Activated CD8-positive, alpha-beta memory T cell treated with anti-CD3 and anti-CD28 coated beads for 36 hours (primary cell): ENCODE data around the gene MDK. TPM values are rescaled to one million over a fixed set of nuclear protein-coding genes. Genes with fewer than 3 reads are reported as not detected.

ENCODE experiments used
- CTCF ChIA-PET: fragments of 350-600 bp; sonication (Branson Sonifier 250); formaldehyde crosslinking; loops from one replicate; lab custom pipeline; 2021; ENCODE audit warnings: antibody characterized with exemption; lab: Charles Lee
- POLR2A ChIA-PET: fragments of 350-600 bp; sonication (Branson Sonifier 250); formaldehyde crosslinking; loops from one replicate; lab custom pipeline; 2021; ENCODE audit warnings: antibody characterized with exemption; lab: Charles Lee
- total RNA-seq, 2 experiments: library from RNA; stranded (reverse); gene quantifications; one replicate each; pipeline ENCODE4 v1.2.3, GENCODE V29; 2021

Gene MDK
- total RNA-seq, 2 experiments from 2014 or later, result 0.90 to 1.6 TPM

DNA sequence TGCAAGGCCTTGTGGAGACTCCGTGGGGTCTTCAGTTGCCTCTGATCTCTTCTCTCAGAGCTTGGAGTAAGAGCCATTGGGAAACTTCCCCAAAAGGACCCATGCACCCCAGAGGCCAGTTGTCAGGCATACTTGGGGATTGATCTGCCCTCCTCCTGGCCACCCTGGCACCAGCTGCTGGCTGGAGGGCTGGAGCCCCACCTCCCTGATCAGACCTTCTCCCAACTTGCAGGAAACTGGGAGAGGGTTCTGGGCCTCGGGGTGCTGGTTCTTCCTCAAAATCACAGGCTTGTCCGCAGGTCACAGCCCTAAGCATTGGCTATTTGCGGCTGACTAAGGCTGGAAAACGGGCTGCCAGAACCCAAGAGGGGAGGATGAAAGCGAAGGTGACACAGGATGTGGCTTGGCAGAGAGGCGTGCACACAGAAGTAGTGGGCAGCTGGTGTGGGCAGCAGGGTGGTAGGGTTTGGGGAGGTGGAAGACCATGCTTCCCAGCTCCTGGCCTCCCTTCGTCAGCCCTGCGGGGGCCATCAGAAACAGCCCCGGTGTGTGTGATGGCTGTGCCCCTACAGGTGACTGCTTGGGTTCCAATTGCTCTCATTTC, 35.5 kb upstream of the MDK start:
- ChIA-PET CTCF (interaction anchor here (0.6 to 1.2 kb wide), 4 partner anchors 13 to 106 kb away, joined by 3 to 5 read pairs (median 4); no protein-coding TSS in a partner anchor), POLR2A (interaction anchor here (1.2 kb wide), 1 partner anchor 15 kb away, joined by 5 read pairs; no protein-coding TSS in a partner anchor)

DNA sequence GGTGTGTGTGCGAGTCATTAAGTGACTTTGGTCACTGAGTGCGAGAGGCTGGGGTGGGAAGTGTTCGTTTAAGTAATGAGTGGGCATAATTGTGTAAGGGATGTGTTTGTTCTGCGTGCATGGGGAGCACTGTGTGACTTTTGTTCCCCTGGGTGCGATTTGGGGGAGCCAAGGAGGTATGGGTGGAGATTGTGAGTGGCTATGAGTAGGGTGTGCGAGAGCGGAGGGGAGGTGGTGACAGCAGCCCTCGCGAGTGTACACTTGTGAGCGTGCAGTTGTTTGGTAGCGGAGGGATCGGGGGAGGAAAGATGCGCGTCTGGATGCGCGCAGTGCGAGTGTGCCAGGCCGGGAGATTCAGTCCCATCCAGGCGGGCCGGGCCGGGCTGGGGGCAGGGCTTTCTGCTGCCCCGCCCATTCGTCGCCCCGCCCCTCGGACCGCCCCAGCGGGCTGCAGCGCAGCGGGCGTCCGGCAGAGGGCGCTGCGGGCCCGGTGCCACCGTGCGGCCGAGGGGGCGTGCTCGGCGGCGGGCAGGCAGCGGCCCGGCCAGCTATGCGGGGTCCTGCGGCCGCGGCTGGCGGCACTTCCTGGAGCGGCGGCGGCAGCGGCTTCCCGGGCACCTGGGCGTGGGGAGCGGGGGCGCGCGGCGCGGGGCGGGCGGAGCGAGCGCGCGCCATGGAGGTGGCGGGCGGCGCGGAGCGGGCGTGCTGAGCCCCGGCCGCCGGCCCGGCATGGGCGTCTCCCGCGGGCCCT, 34.4 kb upstream of the MDK start, which contains the start of gene DGKZ:
Gene DGKZ (plus strand): TSS at position 578 of the 751 bp plus-strand sequence. CDS start 197 bp downstream, outside the sequence.
- ChIA-PET POLR2A (interaction anchor here (1.5 kb wide), 1 partner anchor 104 kb away, joined by 5 read pairs; no protein-coding TSS in a partner anchor), CTCF (interaction anchor here (0.5 to 10.8 kb wide), 9 partner anchors 14 to 184 kb away, joined by 3 to 207 read pairs (median 4); partner anchors contain the start of gene CHRM4)

DNA sequence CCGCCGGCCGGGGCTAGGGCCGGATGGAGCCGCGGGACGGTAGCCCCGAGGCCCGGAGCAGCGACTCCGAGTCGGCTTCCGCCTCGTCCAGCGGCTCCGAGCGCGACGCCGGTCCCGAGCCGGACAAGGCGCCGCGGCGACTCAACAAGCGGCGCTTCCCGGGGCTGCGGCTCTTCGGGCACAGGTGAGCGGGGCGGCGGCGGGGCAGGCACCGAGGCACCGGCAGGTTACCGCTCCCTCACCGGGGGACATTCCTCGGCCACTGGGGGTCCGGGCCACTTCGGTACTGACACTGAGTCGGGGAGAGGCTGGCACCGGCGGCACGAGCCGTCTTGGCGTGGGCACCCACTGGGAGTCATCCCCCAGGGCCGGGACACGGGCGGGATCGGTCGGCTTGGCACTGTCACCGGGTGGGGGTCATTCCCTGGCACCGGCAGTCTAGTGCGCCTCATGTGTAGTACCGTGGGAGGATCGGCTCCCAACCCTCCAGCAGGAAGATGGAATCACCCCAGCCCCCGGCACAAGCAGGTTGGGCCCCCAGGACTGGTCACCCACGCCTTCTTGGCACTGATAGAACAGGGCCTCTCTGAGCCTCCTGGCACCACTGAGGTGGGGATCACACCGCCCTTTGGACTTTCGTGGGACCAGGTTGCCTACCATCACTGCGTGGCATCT, 33.7 kb upstream of the MDK start:
- ChIA-PET POLR2A (interaction anchor here (1.2 to 1.5 kb wide), 2 partner anchors 11 to 104 kb away, joined by 3 to 5 read pairs; no protein-coding TSS in a partner anchor), CTCF (interaction anchor here (0.5 to 10.8 kb wide), 9 partner anchors 10 to 184 kb away, joined by 3 to 207 read pairs (median 4); partner anchors contain the start of gene CHRM4)

DNA sequence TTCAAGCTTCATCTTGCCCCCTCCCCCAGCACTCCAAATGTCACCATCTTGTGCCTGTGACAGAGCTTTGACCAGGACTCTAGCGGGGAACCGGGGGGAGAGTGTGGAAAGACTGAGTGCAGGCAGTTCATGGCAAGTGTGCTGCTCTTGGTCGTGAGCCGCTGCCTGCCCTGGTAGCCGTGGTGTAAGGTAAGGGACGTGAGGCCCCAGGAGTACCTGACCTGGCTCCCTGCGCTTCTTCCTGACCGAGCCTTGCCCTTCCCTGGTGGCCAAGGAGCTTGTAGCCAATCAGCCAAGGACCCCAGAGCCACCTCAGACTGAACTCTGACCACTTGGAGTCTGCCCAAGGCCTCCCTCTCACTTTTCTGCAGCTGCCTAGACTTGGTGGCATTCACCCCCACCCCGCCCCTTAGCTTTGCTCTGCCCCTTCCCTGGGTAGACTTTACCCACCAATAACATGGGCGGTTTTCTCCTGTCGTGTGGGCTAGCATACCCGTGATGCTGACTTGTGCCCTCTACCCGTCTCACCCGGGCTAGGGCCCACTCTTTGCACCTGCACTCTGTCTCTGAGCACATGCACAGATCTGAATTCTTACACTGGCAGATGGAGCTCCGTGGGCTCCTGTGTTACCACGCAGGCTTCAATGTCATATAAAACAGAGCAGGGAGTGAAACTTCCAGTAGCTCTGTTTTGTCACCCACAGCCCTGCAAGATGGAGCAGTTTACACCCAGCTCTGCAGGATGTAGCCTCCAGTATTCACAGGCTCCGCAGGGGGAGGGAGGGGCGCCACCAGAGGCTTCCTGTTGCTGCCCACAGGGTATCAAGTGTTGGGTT, 32.7 kb upstream of the MDK start:
- CTCF ChIA-PET, result interaction anchor here (0.9 to 10.8 kb wide), 6 partner anchors 9 to 105 kb away, joined by 4 to 207 read pairs (median 6); partner anchors contain the start of gene CHRM4
- POLR2A ChIA-PET, result interaction anchor here (0.9 to 1.5 kb wide), 3 partner anchors 10 to 105 kb away, joined by 3 to 5 read pairs (median 4); no protein-coding TSS in a partner anchor

DNA sequence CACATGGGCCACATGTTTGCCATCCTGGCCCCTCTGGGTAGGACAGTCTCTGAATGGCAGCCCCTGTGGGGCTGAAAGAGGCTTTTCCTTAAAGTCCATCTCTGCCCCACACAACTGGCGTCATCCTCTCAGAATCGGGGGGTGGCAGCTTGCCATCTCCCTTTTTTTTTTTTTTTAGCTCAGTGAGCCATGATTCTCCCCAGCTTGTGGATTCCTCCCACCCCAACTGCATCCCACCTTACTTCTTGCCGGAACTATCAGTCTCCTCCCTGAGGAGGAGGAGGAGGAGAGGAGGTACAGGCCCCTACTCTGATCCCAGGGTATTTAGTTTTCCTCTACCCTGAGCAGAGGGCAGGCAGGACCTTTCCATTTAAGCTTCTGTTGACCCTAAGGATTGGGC, 30.8 kb upstream of the MDK start:
- CTCF ChIA-PET, result interaction anchor here (0.8 to 10.8 kb wide), 5 partner anchors 14 to 113 kb away, joined by 3 to 207 read pairs (median 6); no protein-coding TSS in a partner anchor

DNA sequence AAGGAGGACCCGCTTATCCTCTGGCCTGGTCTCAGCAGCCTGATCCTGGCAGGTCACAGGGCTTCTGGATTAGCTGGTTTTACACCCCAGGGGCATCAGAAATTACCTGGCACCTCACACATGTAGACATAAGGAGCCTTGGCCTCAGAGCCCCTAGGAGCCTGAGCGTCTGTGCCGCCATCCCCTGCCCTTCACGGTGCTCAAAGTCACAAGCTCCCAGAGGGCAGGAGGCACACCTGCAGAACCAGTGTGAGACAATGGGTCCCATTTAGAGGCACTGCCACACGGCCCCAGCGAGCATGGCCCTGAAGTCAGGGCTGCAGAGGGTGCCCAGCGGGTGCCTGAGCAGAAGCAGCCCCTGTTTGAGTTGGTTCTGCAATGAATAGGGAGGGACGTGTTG, 30.3 kb upstream of the MDK start:
- CTCF ChIA-PET, result interaction anchor here (1.4 to 10.8 kb wide), 4 partner anchors 14 to 114 kb away, joined by 4 to 207 read pairs (median 10); no protein-coding TSS in a partner anchor
- POLR2A ChIA-PET, result interaction anchor here (1.1 kb wide), 1 partner anchor 10 kb away, joined by 8 read pairs; no protein-coding TSS in a partner anchor

More for the DNA sequence above, 30.8 kb upstream of the MDK start:
- POLR2A ChIA-PET, result no interaction called here

DNA sequence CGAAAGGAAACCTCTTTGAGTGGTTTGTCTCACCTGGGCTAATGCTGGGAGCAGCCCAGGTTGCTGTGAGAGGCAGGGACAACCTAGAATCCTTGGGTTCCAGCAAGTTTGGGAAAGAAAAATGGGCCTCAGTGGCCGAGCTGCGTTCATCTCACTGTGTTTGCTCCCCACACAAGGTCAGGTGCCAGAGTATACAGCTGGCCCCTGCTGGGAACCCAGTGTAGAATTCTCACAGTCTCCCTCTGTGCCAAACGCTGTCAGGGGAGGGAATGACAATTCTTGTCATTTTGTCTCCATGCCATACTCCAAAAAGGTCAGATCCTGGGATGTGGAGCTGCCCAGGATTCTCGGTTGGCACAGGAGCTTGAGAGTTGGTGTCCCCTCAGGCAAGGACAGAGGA, 29.9 kb upstream of the MDK start:
- ChIA-PET CTCF (interaction anchor here (1.0 to 10.8 kb wide), 7 partner anchors 13 to 178 kb away, joined by 3 to 207 read pairs (median 5); no protein-coding TSS in a partner anchor), POLR2A (interaction anchor here (0.7 to 1.1 kb wide), 2 partner anchors 10 to 113 kb away, joined by 3 to 8 read pairs; no protein-coding TSS in a partner anchor)

DNA sequence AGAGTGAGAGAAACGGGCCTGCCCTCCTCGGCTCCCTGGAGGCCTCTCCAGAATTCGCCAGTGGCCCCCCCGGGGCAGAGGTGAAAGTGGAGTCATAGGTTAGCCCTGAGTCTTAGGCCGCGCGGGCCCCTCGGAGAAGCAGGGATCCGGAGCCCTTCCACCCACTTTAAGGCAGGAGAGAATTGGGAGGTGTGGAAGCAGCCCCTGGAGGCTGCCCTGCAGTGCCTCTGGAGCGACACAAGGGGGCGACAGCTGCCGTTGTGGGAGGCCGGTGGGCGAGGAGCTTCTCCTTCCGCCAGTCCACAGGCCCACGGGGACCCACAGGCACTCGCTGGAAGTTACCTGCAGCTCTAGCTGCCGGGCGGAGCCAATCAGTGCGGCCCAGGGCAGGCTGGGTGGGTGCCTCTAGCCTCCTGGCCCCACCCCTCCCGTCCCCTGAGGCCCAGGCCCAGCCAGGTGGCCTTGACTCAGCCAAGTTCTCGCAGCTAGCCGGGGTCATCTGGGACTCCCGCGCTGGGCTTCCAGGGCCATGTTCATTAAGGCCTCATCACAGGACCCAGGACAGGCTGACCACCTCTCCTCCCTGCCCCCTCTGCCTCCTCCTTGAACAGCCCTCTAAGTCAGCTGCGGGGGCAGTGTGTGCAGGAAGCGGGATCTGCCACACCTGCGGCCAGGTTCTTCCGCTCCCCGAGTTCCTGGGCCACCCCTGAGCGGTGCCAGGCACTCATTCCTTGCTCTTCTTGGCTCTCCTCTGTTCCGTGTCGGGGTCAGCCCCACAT, 29.2 kb upstream of the MDK start:
- ChIA-PET POLR2A (interaction anchor here (0.6 to 1.2 kb wide), 4 partner anchors 9 to 114 kb away, joined by 3 to 8 read pairs (median 4); no protein-coding TSS in a partner anchor), CTCF (interaction anchor here (0.9 to 10.8 kb wide), 9 partner anchors 9 to 177 kb away, joined by 3 to 207 read pairs (median 5); no protein-coding TSS in a partner anchor)

DNA sequence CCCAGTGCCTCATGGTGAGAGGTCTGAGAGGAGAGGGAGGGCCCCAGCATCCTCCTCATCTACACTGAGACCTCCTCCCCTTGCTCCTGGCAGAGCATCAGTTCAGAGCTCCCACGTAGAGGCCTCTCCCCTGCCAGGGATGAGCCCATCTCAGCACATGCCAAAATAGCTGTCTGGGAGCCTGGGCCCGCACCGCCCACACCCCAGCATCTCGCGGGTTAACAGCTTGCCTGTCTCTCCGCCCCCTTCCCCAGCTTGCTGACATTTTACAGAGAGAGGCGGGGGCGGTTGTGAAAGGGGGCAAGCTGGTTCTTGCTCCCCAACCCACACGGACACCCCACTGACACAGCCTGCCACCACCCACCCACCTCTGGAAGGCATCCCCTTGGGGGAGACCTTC, 27.8 kb upstream of the MDK start:
- CTCF ChIA-PET, result interaction anchor here (0.9 to 10.8 kb wide), 3 partner anchors 11 to 39 kb away, joined by 3 to 207 read pairs (median 4); no protein-coding TSS in a partner anchor
- POLR2A ChIA-PET, result interaction anchor here (0.8 to 1.2 kb wide), 2 partner anchors 36 to 110 kb away, joined by 4 to 5 read pairs; no protein-coding TSS in a partner anchor

DNA sequence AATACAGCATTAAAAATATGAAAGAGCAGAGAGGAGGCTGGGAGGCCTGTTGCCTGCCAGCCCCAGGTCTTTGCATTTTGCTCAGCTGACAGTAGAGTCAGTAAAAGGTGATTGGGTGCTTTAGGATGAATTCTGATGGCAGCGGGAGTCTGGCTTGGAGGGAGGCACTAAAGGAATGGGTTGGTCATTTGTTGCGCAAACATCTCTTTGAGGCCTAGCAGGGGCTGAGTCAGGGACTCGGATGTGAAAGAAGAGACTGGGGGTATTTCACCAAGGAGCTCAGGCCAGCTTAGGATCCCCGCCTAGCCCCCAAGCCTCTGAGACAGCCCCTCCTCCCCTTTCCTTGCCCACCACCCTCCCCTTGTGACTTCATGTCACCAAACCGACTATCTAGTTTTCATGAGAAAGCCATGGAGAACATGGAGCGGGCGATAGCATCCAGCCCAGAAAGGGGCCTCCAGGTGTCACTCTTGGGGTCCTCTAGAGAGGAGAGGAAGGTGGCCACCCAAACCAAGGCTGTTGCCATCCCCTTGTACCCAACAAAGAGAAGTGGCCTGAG, 24.5 kb upstream of the MDK start:
- CTCF ChIA-PET, result interaction anchor here (0.6 to 10.8 kb wide), 2 partner anchors 8 to 1277 kb away, joined by 4 to 207 read pairs; no protein-coding TSS in a partner anchor
- POLR2A ChIA-PET, result no interaction called here

DNA sequence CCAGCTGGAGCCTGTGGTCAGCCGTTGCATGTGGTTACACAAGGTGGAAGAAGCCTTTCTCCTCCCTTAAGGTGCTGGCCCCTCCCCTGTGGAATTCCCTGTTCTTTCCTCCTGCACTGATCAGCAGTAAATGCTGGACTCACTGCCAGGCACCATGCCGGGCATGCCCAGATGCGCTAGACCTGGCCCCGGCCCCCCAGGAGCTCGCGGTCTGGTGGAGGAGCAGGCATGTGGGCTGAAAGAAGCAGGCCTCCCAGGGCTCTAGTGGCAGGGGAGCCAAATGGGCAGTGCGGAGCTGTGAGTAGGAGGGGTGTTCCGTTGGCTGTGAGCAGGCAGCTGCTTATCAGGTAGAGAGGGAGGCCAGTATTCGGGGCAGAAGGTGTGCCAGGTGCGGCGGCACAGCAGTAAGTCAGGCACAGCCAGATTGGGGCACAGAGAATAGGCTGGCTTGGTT, 24.0 kb upstream of the MDK start:
- POLR2A ChIA-PET, result no interaction called here
- CTCF ChIA-PET, result interaction anchor here (1.6 to 10.8 kb wide), 2 partner anchors 8 to 9 kb away, joined by 6 to 207 read pairs; no protein-coding TSS in a partner anchor

DNA sequence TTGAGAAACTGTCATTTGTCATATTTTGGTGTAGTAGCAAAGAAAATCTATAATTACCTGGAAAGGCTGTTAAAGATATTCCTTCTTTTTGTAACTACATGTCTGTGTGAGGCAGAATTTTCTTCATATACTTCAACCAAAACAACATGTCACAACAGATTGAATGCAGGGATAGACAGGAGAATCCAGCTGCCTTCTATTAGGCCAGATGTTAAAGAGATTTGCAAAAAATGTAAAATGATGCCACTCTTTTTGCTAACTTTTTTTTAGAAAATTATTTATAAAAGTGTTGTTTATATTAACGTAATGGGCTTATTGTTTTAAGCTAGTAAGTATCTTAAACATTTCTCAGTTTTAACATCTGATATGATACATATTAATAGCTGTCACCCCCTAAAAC, 21.5 kb upstream of the MDK start:
- ChIA-PET CTCF (interaction anchor here (0.5 to 11.1 kb wide), 5 partner anchors 7 to 257 kb away, joined by 3 to 207 read pairs (median 4); partner anchors contain the start of genes ATG13, DGKZ and HARBI1), POLR2A (interaction anchor here (0.7 kb wide), 1 partner anchor 29 kb away, joined by 7 read pairs; no protein-coding TSS in a partner anchor)

DNA sequence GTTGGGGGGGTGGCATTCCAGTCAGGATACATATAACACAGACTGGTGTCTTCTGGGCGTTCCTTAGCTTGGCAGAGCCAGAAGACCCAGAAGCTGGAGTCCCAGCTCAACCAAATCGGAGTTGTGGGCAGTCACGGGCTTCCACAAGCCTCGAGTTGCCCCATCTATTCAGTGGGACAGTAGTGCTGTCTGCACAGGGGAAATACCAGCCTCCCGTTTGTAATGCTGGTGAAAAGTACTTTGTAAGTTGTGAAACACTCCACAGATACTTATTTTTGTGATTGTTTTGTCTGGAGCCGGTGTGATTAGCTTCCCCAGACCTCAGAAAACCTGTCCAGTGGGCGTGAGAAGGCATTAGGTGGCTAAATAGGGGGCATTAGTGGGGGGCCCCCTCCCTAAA, 20.6 kb upstream of the MDK start:
- ChIA-PET CTCF (interaction anchor here (0.5 to 11.1 kb wide), 7 partner anchors 8 to 378 kb away, joined by 3 to 207 read pairs (median 4); partner anchors contain the start of genes ATG13, DGKZ and HARBI1), POLR2A (interaction anchor here (1.0 to 1.7 kb wide), 3 partner anchors 8 to 12 kb away, joined by 3 to 8 read pairs (median 4); no protein-coding TSS in a partner anchor)

DNA sequence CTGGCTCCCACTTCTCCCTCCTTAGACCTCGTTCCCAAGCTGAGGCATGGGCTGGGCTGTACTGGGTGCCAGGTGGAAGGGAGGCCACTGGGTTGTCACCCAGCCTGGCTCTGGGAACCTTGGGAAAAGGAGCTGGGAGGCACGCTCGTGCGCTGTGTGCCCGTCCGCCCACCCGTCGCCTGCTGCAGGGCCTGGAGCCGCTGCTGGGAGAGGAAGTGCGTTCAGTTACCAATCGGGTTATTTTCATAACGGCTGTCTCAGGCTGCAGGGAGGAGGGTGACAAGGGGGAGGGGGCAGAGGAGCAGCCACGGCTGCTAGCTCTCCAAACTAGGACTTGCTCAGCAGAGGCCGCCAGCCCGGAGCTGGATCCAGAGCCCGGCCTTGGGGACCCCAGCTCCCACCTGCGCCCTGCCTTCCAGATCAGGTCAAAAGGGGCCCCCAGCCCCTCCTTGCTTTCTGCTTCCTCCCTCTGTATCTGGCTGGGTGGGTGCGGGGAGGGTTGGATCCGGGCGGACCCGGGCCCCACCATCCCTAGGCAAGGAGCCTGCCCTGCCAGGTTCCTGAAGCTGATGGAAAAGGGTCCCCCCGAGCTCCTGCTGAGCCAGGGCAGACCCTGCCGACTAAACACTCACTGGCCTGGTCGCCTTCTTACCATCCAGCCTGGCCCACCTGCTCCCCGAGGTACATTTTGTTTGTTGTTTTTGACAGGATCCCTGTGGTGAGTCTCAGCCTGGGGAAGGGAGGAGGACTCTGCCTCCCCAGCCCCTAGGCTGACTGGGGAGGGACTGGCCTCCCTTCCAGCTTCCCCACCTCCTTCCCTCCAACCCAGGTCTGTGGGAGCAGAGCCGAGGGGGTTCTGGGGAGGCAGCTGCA, 19.9 kb upstream of the MDK start:
- POLR2A ChIA-PET, result interaction anchor here (0.6 to 1.7 kb wide), 4 partner anchors 9 to 234 kb away, joined by 3 to 8 read pairs (median 5); no protein-coding TSS in a partner anchor
- CTCF ChIA-PET, result interaction anchor here (0.5 to 11.1 kb wide), 5 partner anchors 9 to 377 kb away, joined by 3 to 207 read pairs (median 4); partner anchors contain the start of genes ATG13, DGKZ and HARBI1
